Subcutaneous adipose tissue (tissue), 4 donors: ENCODE data around the gene PTPRG. TPM values are rescaled to one million over a fixed set of nuclear protein-coding genes. Genes with fewer than 3 reads are reported as not detected.

ENCODE experiments used
- CTCF ChIP-seq: fragments of 450-650 bp; IDR thresholded peaks from one replicate; pipeline ENCODE4 v1.5.1; 2016; ENCODE audit warnings: low read depth, mild to moderate bottlenecking, control low read depth, antibody characterized with exemption, moderate library complexity
- total RNA-seq, 4 donors: library from RNA; depleted of rRNA; stranded (reverse); fragments of >200 nt; gene quantifications; one replicate each; pipeline ENCODE4 v1.1.0, GENCODE V29; 2016

PTPRG gene
- total RNA-seq, 4 donors from 2014 or later: 115 to 164 (median 159) TPM

GRCh38 chr3:62249484-62249776 lies 688.1 kb downstream of the PTPRG start:
- no peak for TF ChIP-seq CTCF

- TF ChIP-seq CTCF: no peak
Observed at GRCh38 chr3:62249855-62250543, 688.6 kb downstream of the PTPRG start.

- no peak for TF ChIP-seq CTCF
Observed at GRCh38 chr3:62252438-62253157, 691.2 kb downstream of the PTPRG start.

- no peak for TF ChIP-seq CTCF
Observed at GRCh38 chr3:62253971-62254370, 692.6 kb downstream of the PTPRG start.

GRCh38 chr3:62255758-62256157 lies 694.4 kb downstream of the PTPRG start:
- no peak for TF ChIP-seq CTCF

GRCh38 chr3:62259924-62260323 lies 698.6 kb downstream of the PTPRG start:
- no peak for TF ChIP-seq CTCF

- TF ChIP-seq CTCF: no peak
Observed at GRCh38 chr3:62260655-62261054, 699.3 kb downstream of the PTPRG start.
